Keratinocyte (primary cell): ENCODE data around the gene NAT9.

Experiments
- CTCF ChIP-seq, 3 experiments: IDR thresholded peaks in 1 of 3; conservative IDR thresholded peaks in 1 of 3; optimal IDR thresholded peaks in 1 of 3; 2 replicates in 2 of 3; 3 replicates in 1 of 3; pipeline versions ENCODE3 to v1.5.1; 2011; ENCODE audit warnings: low read length in 3 of 3, mild to moderate bottlenecking in 3 of 3, moderate library complexity in 2 of 3, control low read depth in 1 of 3, inconsistent platforms in 1 of 3; ENCODE audit not compliant: insufficient read depth in 2 of 3; ENCODE audit errors: extremely low read depth in 1 of 3
- EZH2 ChIP-seq: IDR thresholded peaks from one replicate; pipeline ENCODE4 v1.6.1; 2012; ENCODE audit warnings: inconsistent platforms, mild to moderate bottlenecking, low read length, moderate library complexity

GRCh38 chr17:74815067-74815466 lies 38.9 kb upstream of the NAT9 start:
- no peak for TF ChIP-seq CTCF (optimal IDR thresholded peaks at IDR 0.05 in 1 of 3, IDR thresholded peaks at IDR 0.05 in 1 of 3, conservative IDR thresholded peaks at IDR 0.05 in 1 of 3; ENCODE audit: extremely low read depth in 1 of 3, insufficient read depth in 2 of 3, low read length in 3 of 3)
- no peak for TF ChIP-seq EZH2
